ENCODE measurements around the gene ERBB4. TPM values are rescaled to one million over a fixed set of nuclear protein-coding genes. Genes with fewer than 3 reads are reported as not detected.

The ERBB4 gene
- total and polyA plus RNA-seq, 10 of the 15 experiments (the other 5 are each of a cell fraction or from before 2014, with no cell fraction given), result under 0.01 to 0.23 (median 0.01) TPM; not detected in 4

DNA sequence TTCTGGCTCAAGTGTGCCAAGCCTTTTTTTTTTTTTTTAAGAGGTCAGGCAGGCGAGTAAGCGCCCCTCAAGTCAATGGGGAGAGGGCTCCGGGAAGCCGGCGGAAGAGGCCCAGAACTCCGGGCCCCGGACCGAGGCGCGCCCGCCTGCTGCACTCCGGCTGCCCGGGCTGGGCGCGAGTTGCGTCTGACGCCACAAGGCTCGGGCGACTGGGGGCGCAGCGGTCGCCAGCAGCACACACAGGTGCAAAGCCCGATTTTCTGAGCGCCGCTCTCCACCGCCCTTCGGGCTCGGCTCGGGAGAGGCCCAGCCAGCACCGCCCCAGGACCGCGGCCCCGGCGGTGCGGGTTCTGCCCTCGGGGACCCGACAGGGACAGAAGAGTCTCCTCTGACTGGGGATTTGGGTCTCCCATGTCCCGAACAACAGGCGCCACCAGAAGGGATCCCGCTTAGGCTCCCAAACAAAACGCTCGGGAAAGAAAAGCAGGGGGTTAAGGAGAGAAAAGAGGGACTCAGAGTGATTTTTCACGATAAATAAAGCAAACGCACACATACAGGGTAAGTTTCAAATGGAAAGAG lies 787 bp downstream of the ERBB4 start:
- ChIA-PET SMC1A (ENCODE audit: uncharacterized antibody, unreplicated experiment) (no interaction called here), POLR2A (no interaction called here), RAD21 (ENCODE audit: unreplicated experiment) (no interaction called here), CTCF (no interaction called here)
- FAIRE-seq, result no peak
- 49% methylated on average over 33 of the region's 44 CpGs for WGBS (ENCODE audit: insufficient coverage, insufficient replicate concordance, low lambda C conversion rate, missing lambda C conversion rate)
- peak; percentile 45 for ATAC-seq
- no peak overlapping the region for H3K27ac ChIP-seq (ENCODE audit: control insufficient read depth, insufficient read depth)
- no peak for DNase-seq (ENCODE audit: low read depth, low spot score)
- TF ChIP-seq SP1 (IDR thresholded peaks at IDR 0.05; ENCODE audit: low read depth, low read length), result no peak
- TF ChIP-seq HDAC2 (IDR thresholded peaks at IDR 0.05), result no peak
- TF ChIP-seq, protein P1, sequence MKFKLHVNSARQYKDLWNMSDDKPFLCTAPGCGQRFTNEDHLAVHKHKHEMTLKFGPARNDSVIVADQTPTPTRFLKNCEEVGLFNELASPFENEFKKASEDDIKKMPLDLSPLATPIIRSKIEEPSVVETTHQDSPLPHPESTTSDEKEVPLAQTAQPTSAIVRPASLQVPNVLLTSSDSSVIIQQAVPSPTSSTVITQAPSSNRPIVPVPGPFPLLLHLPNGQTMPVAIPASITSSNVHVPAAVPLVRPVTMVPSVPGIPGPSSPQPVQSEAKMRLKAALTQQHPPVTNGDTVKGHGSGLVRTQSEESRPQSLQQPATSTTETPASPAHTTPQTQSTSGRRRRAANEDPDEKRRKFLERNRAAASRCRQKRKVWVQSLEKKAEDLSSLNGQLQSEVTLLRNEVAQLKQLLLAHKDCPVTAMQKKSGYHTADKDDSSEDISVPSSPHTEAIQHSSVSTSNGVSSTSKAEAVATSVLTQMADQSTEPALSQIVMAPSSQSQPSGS (IDR thresholded peaks at IDR 0.05; ENCODE audit: low read length), result no peak
- no peak for TF ChIP-seq YY1 (IDR thresholded peaks at IDR 0.05; ENCODE audit: low read depth, low read length)
- peak; percentile 5; the same call in 1 of the 2 replicates for TF ChIP-seq EZH2 (IDR thresholded peaks at IDR 0.05; ENCODE audit: borderline replicate concordance, control insufficient read depth, low read depth, low read length)
- TF ChIP-seq SUZ12 (IDR thresholded peaks at IDR 0.05; ENCODE audit: unreplicated experiment), result peak; percentile 77
- no peak for TF ChIP-seq RCOR1 (conservative IDR thresholded peaks at IDR 0.05; ENCODE audit: low read depth, low read length)
- TF ChIP-seq NFYB (IDR thresholded peaks at IDR 0.05; ENCODE audit: insufficient read depth, low read depth, low read length), result no peak
- no peak for TF ChIP-seq WRNIP1 (IDR thresholded peaks at IDR 0.05; ENCODE audit: borderline replicate concordance, low read depth, low read length)
- TF ChIP-seq MEF2B (IDR thresholded peaks at IDR 0.05; ENCODE audit: partially characterized antibody, poor library complexity, severe bottlenecking), result no peak
- TF ChIP-seq SREBF1 (IDR thresholded peaks at IDR 0.05; ENCODE audit: low read length), result no peak
- TF ChIP-seq, protein P2, sequence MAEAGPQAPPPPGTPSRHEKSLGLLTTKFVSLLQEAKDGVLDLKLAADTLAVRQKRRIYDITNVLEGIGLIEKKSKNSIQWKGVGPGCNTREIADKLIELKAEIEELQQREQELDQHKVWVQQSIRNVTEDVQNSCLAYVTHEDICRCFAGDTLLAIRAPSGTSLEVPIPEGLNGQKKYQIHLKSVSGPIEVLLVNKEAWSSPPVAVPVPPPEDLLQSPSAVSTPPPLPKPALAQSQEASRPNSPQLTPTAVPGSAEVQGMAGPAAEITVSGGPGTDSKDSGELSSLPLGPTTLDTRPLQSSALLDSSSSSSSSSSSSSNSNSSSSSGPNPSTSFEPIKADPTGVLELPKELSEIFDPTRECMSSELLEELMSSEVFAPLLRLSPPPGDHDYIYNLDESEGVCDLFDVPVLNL (IDR thresholded peaks at IDR 0.05; ENCODE audit: low read depth, low read length), result no peak
- no peak for TF ChIP-seq KAT2A (conservative IDR thresholded peaks at IDR 0.05; ENCODE audit: control insufficient read depth, low read depth, low read length)
- TF ChIP-seq MTA2 (IDR thresholded peaks at IDR 0.05; ENCODE audit: low read depth), result no peak
- TF ChIP-seq RB1 (IDR thresholded peaks at IDR 0.05; ENCODE audit: borderline replicate concordance), result no peak
- TF ChIP-seq ZNF622 (IDR thresholded peaks at IDR 0.05), result no peak
- no peaks in the 10 kb centered on the region for H3K36me3 ChIP-seq (ENCODE audit: control insufficient read depth in 2 of 2, insufficient read depth in 2 of 2, low read length in 1 of 2)
- in situ Hi-C loops (cut with MboI), result no loop called here
- no TSS peak for BruUV-seq (replicated peaks)
- no peak overlapping the region for H3K9ac ChIP-seq (ENCODE audit: control insufficient read depth, insufficient read depth, low read length)
- no peaks in the 10 kb centered on the region for H3K79me2 ChIP-seq (ENCODE audit: control insufficient read depth, insufficient read depth, low read length)
- intact Hi-C loops (cut with micrococcal nuclease; ENCODE audit: unreplicated experiment), result no loop called here
- peak overlapping the region; percentile 17; the same call in 1 of the 2 replicates for H3K4me2 ChIP-seq (ENCODE audit: control insufficient read depth, insufficient read depth)
- no peaks in the 10 kb centered on the region for H4K20me1 ChIP-seq (ENCODE audit: control insufficient read depth, insufficient read depth)
- H3K4me3 ChIP-seq, result peak overlapping the region; percentile 36; the same call in 1 of the 2 replicates
- peaks cover 17 to 18% of the 10 kb centered on the region in 2 experiments for H3K27me3 ChIP-seq (replicated peaks in 1 of 2; ENCODE audit: control insufficient read depth in 2 of 2, insufficient read depth in 2 of 2, low read length in 1 of 2)
- no peak overlapping the region for H2AFZ ChIP-seq (ENCODE audit: control insufficient read depth, low read depth, low read length)
- H3K9me3 ChIP-seq (replicated peaks; ENCODE audit: control insufficient read depth, insufficient read depth, low read length), result no peaks in the 10 kb centered on the region
- no peaks in the 10 kb centered on the region for H3K4me1 ChIP-seq (ENCODE audit: control insufficient read depth, insufficient read depth, low read length)
